Osteocyte (in vitro differentiated cells): ENCODE results near the gene GDPD5. TPM values are rescaled to one million over a fixed set of nuclear protein-coding genes. Genes with fewer than 3 reads are reported as not detected.
A peak's percentile ranks its signal among the peaks of the same experiment; 100 is the strongest.

ENCODE experiments used
- DNase-seq: peaks from one replicate; pipeline ENCODE4 v3.0.0; 2021; ENCODE audit warnings: mixed read lengths; ENCODE audit not compliant: unreplicated experiment; ENCODE audit errors: extremely low spot score
- H3K27ac Mint-ChIP-seq: one replicate; pipeline ENCODE4 v1.8.0; 2021; ENCODE audit warnings: mild to moderate bottlenecking, mixed read lengths; ENCODE audit not compliant: unreplicated experiment
- H3K27me3 Mint-ChIP-seq: one replicate; pipeline ENCODE4 v1.8.0; 2021; ENCODE audit warnings: mixed read lengths; ENCODE audit not compliant: unreplicated experiment
- H3K36me3 Mint-ChIP-seq: one replicate; pipeline ENCODE4 v1.8.0; 2021; ENCODE audit warnings: mixed read lengths; ENCODE audit not compliant: unreplicated experiment
- H3K4me1 Mint-ChIP-seq: one replicate; pipeline ENCODE4 v1.8.0; 2021; ENCODE audit warnings: mixed read lengths; ENCODE audit not compliant: unreplicated experiment
- H3K4me3 Mint-ChIP-seq: one replicate; pipeline ENCODE4 v1.8.0; 2021; ENCODE audit warnings: mild to moderate bottlenecking, moderate library complexity, mixed read lengths; ENCODE audit not compliant: unreplicated experiment
- H3K9me3 Mint-ChIP-seq: one replicate; pipeline ENCODE4 v1.8.0; 2021; ENCODE audit warnings: mixed read lengths; ENCODE audit not compliant: unreplicated experiment
- CTCF ChIP-seq: fragments of 200-600 bp; sonication (generic); IDR thresholded peaks from 2 replicates; pipeline ENCODE4 v1.5.0; 2021; ENCODE audit warnings: antibody characterized with exemption, mild to moderate bottlenecking, moderate library complexity
- total RNA-seq: library from RNA; stranded (reverse); gene quantifications from 2 replicates; pipeline ENCODE4 v1.2.1, GENCODE V29; 2021

The GDPD5 gene
- total RNA-seq, 1 donor from 2014 or later: 3.1 TPM

- H3K4me1 Mint-ChIP-seq: peaks cover 9% of the 10 kb centered on the region
- TF ChIP-seq CTCF: no peak
- no peak for DNase-seq
- H3K27ac Mint-ChIP-seq: no peak overlapping the region
- H3K36me3 Mint-ChIP-seq: no peaks in the 10 kb centered on the region
- H3K27me3 Mint-ChIP-seq: peaks cover 18% of the 10 kb centered on the region
- H3K4me3 Mint-ChIP-seq: no peak overlapping the region
- no peaks in the 10 kb centered on the region for H3K9me3 Mint-ChIP-seq
Measured at GRCh38 chr11:75534259-75535069, 8.7 kb upstream of the GDPD5 start.

- no peak for DNase-seq
- Mint-ChIP-seq H3K9me3 (no peaks in the 10 kb centered on the region), H3K27me3 (peaks cover 20% of the 10 kb centered on the region), H3K4me1 (peaks cover 9% of the 10 kb centered on the region), H3K27ac (no peak overlapping the region), H3K36me3 (no peaks in the 10 kb centered on the region), H3K4me3 (no peak overlapping the region)
- TF ChIP-seq CTCF: no peak
Measured at GRCh38 chr11:75533896-75534258, 8.1 kb upstream of the GDPD5 start.

- H3K4me3 Mint-ChIP-seq: no peak overlapping the region
- peaks cover 9% of the 10 kb centered on the region for H3K4me1 Mint-ChIP-seq
- H3K36me3 Mint-ChIP-seq: no peaks in the 10 kb centered on the region
- TF ChIP-seq CTCF: peak; percentile 97
- H3K27me3 Mint-ChIP-seq: peaks cover 21% of the 10 kb centered on the region
- DNase-seq: peak; percentile 87
- H3K27ac Mint-ChIP-seq: no peak overlapping the region
- H3K9me3 Mint-ChIP-seq: no peaks in the 10 kb centered on the region
Measured at GRCh38 chr11:75532200-75533048, 6.7 kb upstream of the GDPD5 start.

GRCh38 chr11:75531325-75531724, 5.6 kb upstream of the GDPD5 start:
- no peak overlapping the region for H3K27ac Mint-ChIP-seq
- H3K27me3 Mint-ChIP-seq: peaks cover 21% of the 10 kb centered on the region
- H3K9me3 Mint-ChIP-seq: no peaks in the 10 kb centered on the region
- DNase-seq: no peak
- peaks cover 9% of the 10 kb centered on the region for H3K4me1 Mint-ChIP-seq
- no peak overlapping the region for H3K4me3 Mint-ChIP-seq
- no peak for TF ChIP-seq CTCF
- no peaks in the 10 kb centered on the region for H3K36me3 Mint-ChIP-seq

GRCh38 chr11:75530577-75530976, 4.8 kb upstream of the GDPD5 start:
- Mint-ChIP-seq H3K36me3 (no peaks in the 10 kb centered on the region), H3K27ac (no peak overlapping the region), H3K4me3 (no peak overlapping the region), H3K4me1 (peaks cover 9% of the 10 kb centered on the region), H3K9me3 (no peaks in the 10 kb centered on the region), H3K27me3 (peaks cover 21% of the 10 kb centered on the region)
- TF ChIP-seq CTCF: no peak
- DNase-seq: no peak
